Ramos (cell line): ENCODE results near the gene MAX.
"Not testable (repeated sequence)": the region's sequence is repeated elsewhere in the genome, so short reads cannot be mapped to it uniquely, and the experiment has no call there.

ENCODE experiments used
- in situ Hi-C: fragments of 300-500 bp; cut with MboI; formaldehyde crosslinking; loops from one replicate; pipeline ENCODE4 v1.14.3; 2022; ENCODE audit warnings: low sequenced_read_pairs; ENCODE audit not compliant: unreplicated experiment

The MAX gene

GRCh38 chr14:65106736-65107135 lies 4.4 kb upstream of the MAX start:
- in situ Hi-C loops: no loop called here

GRCh38 chr14:65106316-65106715 lies 4.0 kb upstream of the MAX start:
- in situ Hi-C loops: no loop called here

- in situ Hi-C loops: no loop called here
Observed at GRCh38 chr14:65104791-65105190, 2.5 kb upstream of the MAX start.

GRCh38 chr14:65103150-65103760 lies 938 bp upstream of the MAX start:
- in situ Hi-C loops: no loop called here

- in situ Hi-C loops: no loop called here
Observed at GRCh38 chr14:65101631-65102440, 481 bp downstream of the MAX start.

GRCh38 chr14:65100922-65101541 lies 1.3 kb downstream of the MAX start:
- in situ Hi-C loops: no loop called here

GRCh38 chr14:65098586-65098985 lies 3.7 kb downstream of the MAX start:
- in situ Hi-C loops: no loop called here

GRCh38 chr14:65096323-65097089 lies 5.8 kb downstream of the MAX start:
- in situ Hi-C loops: no loop called here

- in situ Hi-C loops: no loop called here
Observed at GRCh38 chr14:65095633-65096205, 6.6 kb downstream of the MAX start.

GRCh38 chr14:65092349-65092748 lies 10.0 kb downstream of the MAX start:
- in situ Hi-C loops: no loop called here

GRCh38 chr14:65087835-65088234 lies 14.5 kb downstream of the MAX start:
- in situ Hi-C loops: not testable (repeated sequence)

GRCh38 chr14:65086686-65087085 lies 15.6 kb downstream of the MAX start:
- in situ Hi-C loops: not testable (repeated sequence)

- in situ Hi-C loops: no loop called here
Observed at GRCh38 chr14:65084554-65085505, 17.5 kb downstream of the MAX start.

GRCh38 chr14:65082930-65083329 lies 19.4 kb downstream of the MAX start:
- in situ Hi-C loops: no loop called here

GRCh38 chr14:65080960-65081747 lies 21.2 kb downstream of the MAX start:
- in situ Hi-C loops: no loop called here

GRCh38 chr14:65079768-65080167 lies 22.5 kb downstream of the MAX start:
- in situ Hi-C loops: no loop called here

GRCh38 chr14:65079201-65079600 lies 23.1 kb downstream of the MAX start:
- in situ Hi-C loops: no loop called here

- in situ Hi-C loops: no loop called here
Observed at GRCh38 chr14:65077318-65077717, 25.0 kb downstream of the MAX start.
